Naive B cell (primary cell): ENCODE results near the gene CUX1. TPM values are rescaled to one million over a fixed set of nuclear protein-coding genes. Genes with fewer than 3 reads are reported as not detected.
"Not testable (repeated sequence)": the region's sequence is repeated elsewhere in the genome, so short reads cannot be mapped to it uniquely, and the experiment has no call there.

ENCODE experiments used
- ATAC-seq, 2 donors: fragments of 150-1000 bp; cut with Tn5 transposase; 2 replicates each; pipeline ENCODE4 v1.10.0; 2021; ENCODE audit warnings: low read depth in 2 of 2, mild to moderate bottlenecking in 2 of 2, moderate library complexity in 2 of 2
- DNase-seq: peaks from one replicate; pipeline ENCODE4 v3.0.0; 2022
- H3K27ac Mint-ChIP-seq, 6 donors: one replicate each; pipeline ENCODE4 v1.8.0; 2020 to 2022; ENCODE audit warnings: mild to moderate bottlenecking in 6 of 6, mixed read lengths in 6 of 6, moderate library complexity in 5 of 6, inconsistent platforms in 2 of 6
- H3K27me3 Mint-ChIP-seq, 3 donors: one replicate each; pipeline ENCODE4 v1.8.0; 2021 to 2022; ENCODE audit warnings: mixed read lengths in 3 of 3, mild to moderate bottlenecking in 1 of 3
- H3K36me3 Mint-ChIP-seq, 2 donors: one replicate each; pipeline ENCODE4 v1.8.0; 2020 to 2022; ENCODE audit warnings: mixed read lengths in 2 of 2, inconsistent platforms in 1 of 2, mild to moderate bottlenecking in 1 of 2
- H3K4me1 Mint-ChIP-seq, 3 donors: one replicate each; pipeline ENCODE4 v1.8.0; 2020 to 2022; ENCODE audit warnings: mixed read lengths in 3 of 3, inconsistent platforms in 1 of 3, mild to moderate bottlenecking in 1 of 3, moderate library complexity in 1 of 3
- H3K4me3 Mint-ChIP-seq, 8 donors: one replicate each; pipeline ENCODE4 v1.8.0; 2020 to 2022; ENCODE audit warnings: mild to moderate bottlenecking in 8 of 8, mixed read lengths in 8 of 8, moderate library complexity in 8 of 8, inconsistent platforms in 2 of 8
- H3K9me3 Mint-ChIP-seq, 7 donors: one replicate each; pipeline ENCODE4 v1.8.0; 2020 to 2022; ENCODE audit warnings: mixed read lengths in 7 of 7, mild to moderate bottlenecking in 5 of 7, inconsistent platforms in 2 of 7, moderate library complexity in 1 of 7
- polyA plus RNA-seq, 6 donors: library from polyadenylated mRNA; unstranded; fragments of 300-500 nt; fragmentation: Illumina TruSeq; gene quantifications; one replicate each; pipeline ENCODE4 v1.2.3, GENCODE V29; 2021; ENCODE audit warnings: low read depth in 6 of 6

Gene CUX1
- polyA plus RNA-seq, 6 donors from 2014 or later = 0.66 to 31.5 (median 14.5) TPM

- H3K27ac Mint-ChIP-seq = peak overlapping the region in 1 of 6 donors; percentile 80
- no peak for ATAC-seq
- DNase-seq = no peak
Measured at GRCh38 chr7:101784292-101785127, 32.9 kb upstream of the CUX1 start.

GRCh38 chr7:101787864-101788263 is 29.6 kb upstream of the CUX1 start:
- Mint-ChIP-seq H3K9me3 (peaks cover 0 to 3% (median 0%) of the 10 kb centered on the region in 7 donors), H3K4me3 (no peak overlapping the region), H3K36me3 (no peaks in the 10 kb centered on the region), H3K27me3 (peaks cover 6 to 8% (median 7%) of the 10 kb centered on the region in 3 donors), H3K27ac (peak overlapping the region in 1 of 6 donors; percentile 65), H3K4me1 (peaks cover 5 to 15% (median 8%) of the 10 kb centered on the region in 3 donors)
- DNase-seq (no peak), ATAC-seq (no peak)

More at GRCh38 chr7:101784292-101785127, 32.9 kb upstream of the CUX1 start:
- peaks cover 0 to 3% (median 0%) of the 10 kb centered on the region in 7 donors for H3K9me3 Mint-ChIP-seq
- no peaks in the 10 kb centered on the region for H3K36me3 Mint-ChIP-seq
- peaks cover 6 to 8% (median 7%) of the 10 kb centered on the region in 3 donors for H3K27me3 Mint-ChIP-seq
- H3K4me3 Mint-ChIP-seq = no peak overlapping the region
- peaks cover 5 to 15% (median 8%) of the 10 kb centered on the region in 3 donors for H3K4me1 Mint-ChIP-seq

GRCh38 chr7:101788517-101788916 is 28.9 kb upstream of the CUX1 start:
- H3K4me3 Mint-ChIP-seq = peak overlapping the region in 1 of 8 donors; percentile 72
- H3K27ac Mint-ChIP-seq = no peak overlapping the region
- no peaks in the 10 kb centered on the region for H3K36me3 Mint-ChIP-seq
- H3K27me3 Mint-ChIP-seq = peaks cover 6 to 8% (median 8%) of the 10 kb centered on the region in 3 donors
- H3K9me3 Mint-ChIP-seq = peaks cover 0 to 3% (median 0%) of the 10 kb centered on the region in 7 donors
- H3K4me1 Mint-ChIP-seq = peaks cover 5 to 15% (median 8%) of the 10 kb centered on the region in 3 donors
- no peak for DNase-seq
- no peak for ATAC-seq

GRCh38 chr7:101790566-101791293 is 26.7 kb upstream of the CUX1 start:
- H3K4me1 Mint-ChIP-seq = no peaks in the 10 kb centered on the region
- H3K27ac Mint-ChIP-seq = no peak overlapping the region
- ATAC-seq (no peak), DNase-seq (no peak)
- H3K36me3 Mint-ChIP-seq = no peaks in the 10 kb centered on the region
- H3K4me3 Mint-ChIP-seq = no peak overlapping the region
- peaks cover 0 to 8% (median 0%) of the 10 kb centered on the region in 3 donors for H3K27me3 Mint-ChIP-seq
- H3K9me3 Mint-ChIP-seq = peaks cover 0 to 3% (median 0%) of the 10 kb centered on the region in 7 donors

- Mint-ChIP-seq H3K36me3 (no peaks in the 10 kb centered on the region), H3K9me3 (peaks cover 0 to 3% (median 0%) of the 10 kb centered on the region in 7 donors), H3K4me1 (no peaks in the 10 kb centered on the region), H3K27ac (peak overlapping the region in 1 of 6 donors; percentile 47), H3K4me3 (no peak overlapping the region), H3K27me3 (peaks cover 0 to 13% (median 3%) of the 10 kb centered on the region in 3 donors)
- DNase-seq = no peak
- no peak for ATAC-seq
Measured at GRCh38 chr7:101792051-101792681, 25.3 kb upstream of the CUX1 start.

- Mint-ChIP-seq H3K27ac (peak overlapping the region in 1 of 6 donors; percentile 47), H3K27me3 (peaks cover 0 to 15% (median 3%) of the 10 kb centered on the region in 3 donors)
- not testable (repeated sequence) for H3K9me3 Mint-ChIP-seq, H3K36me3 Mint-ChIP-seq, ATAC-seq, DNase-seq, H3K4me1 Mint-ChIP-seq, H3K4me3 Mint-ChIP-seq
Measured at GRCh38 chr7:101792682-101793071, 24.7 kb upstream of the CUX1 start.

- no peaks in the 10 kb centered on the region for H3K4me1 Mint-ChIP-seq
- DNase-seq (no peak), ATAC-seq (no peak)
- H3K36me3 Mint-ChIP-seq = no peaks in the 10 kb centered on the region
- peaks cover 0 to 15% (median 3%) of the 10 kb centered on the region in 3 donors for H3K27me3 Mint-ChIP-seq
- H3K4me3 Mint-ChIP-seq = no peak overlapping the region
- peak overlapping the region in 1 of 6 donors; percentile 82 for H3K27ac Mint-ChIP-seq
- no peaks in the 10 kb centered on the region for H3K9me3 Mint-ChIP-seq
Measured at GRCh38 chr7:101795461-101795860, 22.0 kb upstream of the CUX1 start.

GRCh38 chr7:101798173-101798572 is 19.3 kb upstream of the CUX1 start:
- not testable (repeated sequence) for DNase-seq, H3K4me1 Mint-ChIP-seq, H3K4me3 Mint-ChIP-seq, H3K9me3 Mint-ChIP-seq, H3K36me3 Mint-ChIP-seq, H3K27ac Mint-ChIP-seq, ATAC-seq
- H3K27me3 Mint-ChIP-seq = peaks cover 9 to 22% (median 9%) of the 10 kb centered on the region in 3 donors

GRCh38 chr7:101803203-101804087 is 14.0 kb upstream of the CUX1 start:
- peaks cover 0 to 2% (median 0%) of the 10 kb centered on the region in 7 donors for H3K9me3 Mint-ChIP-seq
- ATAC-seq (no peak), DNase-seq (no peak)
- peaks cover 9 to 18% (median 9%) of the 10 kb centered on the region in 3 donors for H3K4me1 Mint-ChIP-seq
- H3K4me3 Mint-ChIP-seq = no peak overlapping the region
- H3K27me3 Mint-ChIP-seq = peaks cover 15 to 30% (median 20%) of the 10 kb centered on the region in 3 donors
- no peaks in the 10 kb centered on the region for H3K36me3 Mint-ChIP-seq
- no peak overlapping the region for H3K27ac Mint-ChIP-seq

- H3K27me3 Mint-ChIP-seq = peaks cover 15 to 30% (median 20%) of the 10 kb centered on the region in 3 donors
- H3K27ac Mint-ChIP-seq = no peak overlapping the region
- H3K4me3 Mint-ChIP-seq = no peak overlapping the region
- no peaks in the 10 kb centered on the region for H3K36me3 Mint-ChIP-seq
- H3K9me3 Mint-ChIP-seq = peaks cover 0 to 2% (median 0%) of the 10 kb centered on the region in 7 donors
- DNase-seq (no peak), ATAC-seq (no peak)
- peaks cover 9 to 18% (median 9%) of the 10 kb centered on the region in 3 donors for H3K4me1 Mint-ChIP-seq
Measured at GRCh38 chr7:101804088-101804963, 13.1 kb upstream of the CUX1 start.

- H3K4me3 Mint-ChIP-seq = no peak overlapping the region
- peaks cover 9 to 18% (median 9%) of the 10 kb centered on the region in 3 donors for H3K4me1 Mint-ChIP-seq
- no peak overlapping the region for H3K27ac Mint-ChIP-seq
- no peaks in the 10 kb centered on the region for H3K36me3 Mint-ChIP-seq
- peaks cover 15 to 30% (median 20%) of the 10 kb centered on the region in 3 donors for H3K27me3 Mint-ChIP-seq
- DNase-seq (peak; percentile 6), ATAC-seq (peak; percentile 34 to 50)
- peaks cover 0 to 2% (median 0%) of the 10 kb centered on the region in 7 donors for H3K9me3 Mint-ChIP-seq
Measured at GRCh38 chr7:101804967-101805366, 12.5 kb upstream of the CUX1 start.

- no peaks in the 10 kb centered on the region for H3K36me3 Mint-ChIP-seq
- no peaks in the 10 kb centered on the region for H3K27me3 Mint-ChIP-seq
- DNase-seq (no peak), ATAC-seq (no peak)
- no peaks in the 10 kb centered on the region for H3K9me3 Mint-ChIP-seq
- peak overlapping the region in 3 of 8 donors; percentile 26 to 84 (median 30) for H3K4me3 Mint-ChIP-seq
- H3K4me1 Mint-ChIP-seq = peaks cover 5 to 10% (median 6%) of the 10 kb centered on the region in 3 donors
- H3K27ac Mint-ChIP-seq = no peak overlapping the region
Measured at GRCh38 chr7:101812595-101812994, 4.8 kb upstream of the CUX1 start.
